Activated T-helper 9 cell treated with anti-CD3 and anti-CD28 coated beads, Interleukin-2, amount 50 U/mL, for 16 hours (primary cell): ENCODE measurements around the gene HLA-F.

ENCODE experiments used
- DNase-seq: peaks from one replicate; pipeline ENCODE4 v3.0.0-alpha.2; 2020; ENCODE audit warnings: low read depth

Gene HLA-F

GRCh38 chr6:29724937-29725869 lies 2.0 kb downstream of the HLA-F start:
- no peak for DNase-seq

- no peak for DNase-seq
These were observed 2.8 kb downstream of the HLA-F start for GRCh38 chr6:29726001-29726400.

GRCh38 chr6:29726571-29727194 lies 3.4 kb downstream of the HLA-F start:
- DNase-seq = no peak

- no peak for DNase-seq
These were observed 4.4 kb downstream of the HLA-F start for GRCh38 chr6:29727637-29728036.

GRCh38 chr6:29728173-29728874 lies 5.1 kb downstream of the HLA-F start:
- DNase-seq = no peak

- no peak for DNase-seq
These were observed 5.6 kb downstream of the HLA-F start for GRCh38 chr6:29728875-29729270.

- DNase-seq = no peak
These were observed 6.6 kb downstream of the HLA-F start for GRCh38 chr6:29729774-29730328.

GRCh38 chr6:29730575-29731126 lies 7.4 kb downstream of the HLA-F start:
- no peak for DNase-seq

- DNase-seq = no peak
These were observed 8.0 kb downstream of the HLA-F start for GRCh38 chr6:29731281-29731680.

GRCh38 chr6:29733057-29733456 lies 9.8 kb downstream of the HLA-F start:
- DNase-seq = no peak

GRCh38 chr6:29734046-29735018 lies 11.1 kb downstream of the HLA-F start:
- no peak for DNase-seq

GRCh38 chr6:29736563-29736962 lies 13.3 kb downstream of the HLA-F start:
- DNase-seq = no peak

GRCh38 chr6:29737707-29738630 lies 14.7 kb downstream of the HLA-F start:
- peak; percentile 50 for DNase-seq

- no peak for DNase-seq
These were observed 16.1 kb downstream of the HLA-F start for GRCh38 chr6:29739136-29739881.

GRCh38 chr6:29739882-29740261 lies 16.6 kb downstream of the HLA-F start:
- no peak for DNase-seq

- DNase-seq = no peak
These were observed 18.4 kb downstream of the HLA-F start for GRCh38 chr6:29741592-29741991.

- DNase-seq = no peak
These were observed 18.9 kb downstream of the HLA-F start for GRCh38 chr6:29742127-29742526.

GRCh38 chr6:29743025-29743424 lies 19.8 kb downstream of the HLA-F start:
- no peak for DNase-seq

- DNase-seq = no peak
These were observed 20.3 kb downstream of the HLA-F start for GRCh38 chr6:29743568-29743967.
